HK-2 (cell line): ENCODE results near the gene TEDC2.
"Not testable (repeated sequence)": the region's sequence is repeated elsewhere in the genome, so short reads cannot be mapped to it uniquely, and the experiment has no call there.

Experiments
- DNase-seq: peaks from one replicate; pipeline ENCODE4 v3.0.0-alpha.2; 2018; ENCODE audit not compliant: unreplicated experiment

Gene TEDC2

DNA sequence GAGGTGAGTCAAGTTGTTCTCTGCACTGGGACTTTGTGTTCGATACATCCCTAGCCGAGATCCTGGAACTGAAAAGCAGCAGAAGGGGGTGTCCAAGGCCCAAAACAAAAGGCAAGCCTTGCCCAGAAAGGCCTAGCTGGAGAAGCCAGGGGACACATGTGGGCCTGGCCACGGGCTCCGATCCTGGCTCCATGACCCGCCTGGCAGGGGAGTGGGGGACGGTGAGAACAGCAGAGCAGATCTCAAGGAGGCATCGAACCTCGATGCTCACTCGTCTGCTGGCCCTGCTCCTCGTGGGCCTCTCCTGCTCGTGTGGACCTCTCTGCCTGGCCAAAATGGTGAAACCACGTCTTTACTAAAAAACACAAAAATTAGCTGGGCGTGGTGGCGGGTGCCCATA lies 21.8 kb upstream of the TEDC2 start:
- no peak for DNase-seq

DNA sequence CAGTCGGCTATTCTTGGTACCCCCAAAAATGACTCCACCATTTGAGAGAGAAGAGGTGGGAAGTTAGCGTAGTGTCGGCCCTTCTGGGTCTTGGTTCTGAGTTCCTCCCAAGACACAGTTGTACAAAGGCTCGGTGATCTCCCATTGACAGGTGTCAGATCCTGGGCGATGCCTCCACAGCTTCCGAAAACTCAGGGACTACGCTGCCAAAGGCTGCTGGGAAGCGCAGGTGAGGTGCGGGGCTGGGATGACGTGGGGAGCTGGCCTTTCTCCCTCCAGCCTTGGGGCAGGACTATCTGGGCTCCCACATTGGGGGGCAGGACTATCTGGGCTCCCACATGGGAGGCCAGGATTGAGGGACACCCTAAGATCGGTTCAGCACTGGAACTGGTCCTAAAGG lies 20.3 kb upstream of the TEDC2 start:
- no peak for DNase-seq

DNA sequence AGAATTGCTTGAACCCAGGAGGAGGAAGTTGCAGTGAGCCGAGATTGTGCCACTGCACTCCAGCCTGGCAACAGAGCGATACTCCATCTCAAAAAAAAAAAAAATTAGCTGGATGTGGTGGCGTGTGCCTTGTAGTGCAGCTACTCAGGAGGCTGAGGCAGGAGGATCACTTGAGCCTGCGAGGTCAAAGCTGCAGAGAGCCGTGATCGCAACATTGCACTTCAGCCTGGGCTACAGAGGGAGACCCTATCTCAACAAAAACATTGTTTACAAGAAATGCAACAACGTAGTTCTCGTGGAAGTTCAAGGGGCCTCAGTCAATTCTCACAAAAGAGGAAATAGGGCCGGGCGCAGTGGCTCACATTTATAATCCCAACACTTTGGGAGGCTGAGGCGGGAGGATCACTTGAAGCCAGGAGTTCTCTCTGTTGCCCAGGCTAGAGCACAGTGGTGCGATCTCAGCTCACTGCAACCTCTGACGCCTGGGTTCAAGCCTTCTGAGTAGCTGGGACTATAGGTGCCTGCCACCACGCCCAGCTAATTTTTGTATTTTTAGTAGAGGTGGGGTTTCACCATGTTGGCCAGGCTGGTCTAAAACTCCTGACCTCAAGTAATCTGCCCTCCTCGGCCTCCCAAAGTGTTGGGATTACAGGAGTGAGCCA lies 18.6 kb upstream of the TEDC2 start:
- DNase-seq, result not testable (repeated sequence)

- no peak for DNase-seq
Measured at GRCh38 chr16:2443555-2443954, 16.4 kb upstream of the TEDC2 start.

DNA sequence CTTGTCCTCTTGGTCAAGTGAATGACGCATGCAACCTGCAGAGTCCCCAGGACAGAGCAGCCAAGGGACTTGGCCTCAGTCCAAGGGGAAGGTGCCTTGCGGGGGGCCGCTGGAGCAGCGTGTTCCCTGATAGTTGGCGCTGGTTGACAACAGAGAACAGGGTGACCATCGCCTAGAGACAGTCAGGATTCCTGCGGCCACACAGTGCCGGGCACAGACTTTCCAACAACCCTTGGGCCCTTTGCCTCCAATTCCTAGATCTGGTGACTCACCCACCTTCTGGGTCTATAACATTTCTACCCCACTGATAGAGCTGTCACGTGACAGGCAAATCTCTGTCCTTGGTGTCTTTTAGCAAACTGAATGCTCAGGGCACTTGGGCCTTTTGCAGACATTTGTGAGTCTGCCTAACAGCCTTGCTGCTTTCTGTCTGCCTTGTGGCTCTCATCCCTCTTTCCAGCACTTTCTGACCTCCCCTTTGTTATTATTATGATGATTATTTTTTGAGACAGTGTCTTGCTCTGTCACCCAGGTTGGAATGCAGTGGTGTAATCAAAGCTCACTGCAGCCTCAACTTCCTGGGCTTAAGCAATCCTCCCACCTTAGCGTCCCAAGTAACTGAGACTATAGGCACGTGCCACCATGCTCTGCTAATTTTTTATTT lies 11.9 kb upstream of the TEDC2 start:
- no peak for DNase-seq

DNA sequence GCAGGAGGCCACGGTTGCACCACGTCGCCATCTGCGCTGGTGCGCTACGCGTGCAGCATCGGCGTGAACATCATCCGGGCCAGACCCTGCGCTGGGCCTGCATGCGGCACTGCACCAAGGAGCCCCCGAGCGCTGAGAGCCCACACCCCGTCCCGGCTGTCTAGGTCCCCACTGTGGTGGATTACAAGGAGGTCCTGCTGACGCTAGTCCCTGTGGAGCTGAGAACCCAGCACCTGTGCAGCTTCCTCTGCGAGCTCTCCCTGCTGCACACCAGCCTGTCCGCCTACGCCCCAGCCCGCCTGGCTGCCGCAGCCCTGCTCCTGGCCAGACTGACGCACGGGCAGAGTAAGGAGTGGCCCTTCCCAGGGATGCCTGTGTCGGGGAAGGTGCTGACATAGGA lies 10.8 kb upstream of the TEDC2 start:
- DNase-seq, result no peak

DNA sequence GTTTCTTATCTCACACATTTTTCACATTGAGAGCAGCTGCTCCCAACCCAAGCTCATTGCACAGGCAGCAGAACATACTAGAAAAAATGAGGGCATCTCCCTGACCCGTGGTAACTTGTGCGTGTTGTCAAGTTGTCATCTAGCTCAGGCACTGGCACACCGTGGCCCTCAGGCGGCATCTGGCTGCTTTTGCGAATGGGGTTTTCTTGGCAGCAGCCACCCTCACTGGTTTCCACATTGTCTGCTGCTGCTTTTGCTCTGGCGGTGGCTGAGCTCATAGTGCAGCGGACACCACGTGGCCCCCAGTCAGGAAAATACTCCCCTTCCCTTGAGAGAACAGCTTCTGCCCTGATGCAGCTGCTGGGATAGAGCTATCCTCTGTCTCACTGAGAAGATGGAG lies 9.4 kb upstream of the TEDC2 start:
- DNase-seq, result no peak

DNA sequence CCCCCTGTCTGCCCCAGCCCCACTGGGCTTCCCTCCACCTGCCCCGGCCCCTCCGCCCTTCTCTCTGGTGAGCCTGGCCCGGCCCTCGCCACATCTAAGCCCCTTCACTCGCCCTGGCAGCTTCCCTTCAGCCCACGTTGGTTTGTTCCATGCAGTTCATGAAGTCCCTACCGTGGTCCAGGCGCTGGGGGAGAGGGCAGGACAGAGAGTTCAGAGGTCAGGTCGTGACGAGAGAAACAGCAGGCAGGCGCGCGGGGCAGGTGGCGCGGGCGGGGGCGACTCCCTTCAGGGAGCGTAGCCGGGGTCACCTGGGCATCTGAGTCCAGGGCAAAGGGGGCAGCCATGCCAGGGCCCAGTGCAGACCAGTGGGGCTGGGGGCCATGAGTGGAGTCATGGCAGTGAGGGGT lies 8.9 kb upstream of the TEDC2 start:
- no peak for DNase-seq

GRCh38 chr16:2451851-2452320 lies 8.0 kb upstream of the TEDC2 start:
- no peak for DNase-seq

- DNase-seq, result no peak
Measured at GRCh38 chr16:2452650-2453049, 7.3 kb upstream of the TEDC2 start.

DNA sequence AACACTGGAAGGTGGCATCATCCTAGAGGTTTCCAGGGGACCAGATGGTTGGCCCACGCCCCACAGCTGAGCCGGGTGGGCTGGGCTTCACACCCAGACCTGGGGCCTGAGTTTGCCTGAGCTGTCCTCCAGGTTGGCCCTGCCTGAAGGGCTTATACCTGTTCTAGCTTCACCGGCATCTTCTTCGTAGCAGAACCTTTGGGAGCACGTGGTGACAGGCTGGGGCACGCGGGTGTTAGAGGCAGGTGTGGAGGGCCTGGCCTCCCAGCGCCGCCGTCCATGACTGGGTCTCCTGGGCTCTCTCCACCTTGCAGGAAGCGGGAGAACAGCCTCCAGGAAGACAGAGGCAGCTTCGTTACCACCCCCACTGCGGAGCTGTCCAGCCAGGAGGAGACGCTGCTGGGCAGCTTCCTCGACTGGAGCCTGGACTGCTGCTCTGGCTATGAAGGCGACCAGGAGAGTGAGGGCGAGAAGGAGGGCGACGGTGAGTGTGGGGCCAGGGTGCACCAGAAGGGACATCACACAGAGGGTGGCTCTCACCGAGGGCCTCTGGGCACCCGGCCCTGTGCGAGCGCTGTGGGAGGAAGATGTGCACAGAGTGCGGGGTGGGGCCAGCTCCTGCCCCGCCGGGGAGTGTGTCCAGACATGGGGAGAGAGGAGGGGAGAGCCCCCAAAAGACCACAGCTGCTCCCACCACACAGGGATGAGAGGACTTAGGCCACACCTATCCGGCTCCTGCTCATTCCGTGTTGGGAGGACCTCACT lies 4.6 kb upstream of the TEDC2 start:
- no peak for DNase-seq

GRCh38 chr16:2456551-2457153 lies 3.3 kb upstream of the TEDC2 start:
- DNase-seq, result no peak

DNA sequence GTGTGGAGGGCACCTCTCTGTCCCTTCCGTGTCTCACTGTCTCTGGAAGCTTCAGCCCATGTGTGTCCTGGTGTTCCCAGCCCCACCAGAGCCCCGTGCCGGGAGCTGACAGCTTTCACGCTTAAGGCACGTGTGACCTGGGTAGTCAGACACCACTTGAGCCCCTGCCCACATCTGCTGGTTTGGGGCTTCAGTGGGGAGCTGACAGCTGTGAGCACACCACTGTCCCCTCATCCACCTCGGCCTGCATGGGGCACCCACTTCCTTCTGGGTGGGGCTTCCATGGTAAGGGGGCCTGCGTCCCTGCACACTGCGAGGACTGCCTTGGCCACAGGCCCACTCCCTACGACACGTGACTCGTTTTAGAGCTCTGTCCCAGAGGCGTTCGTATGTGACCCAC lies 2.6 kb upstream of the TEDC2 start:
- DNase-seq, result no peak

DNA sequence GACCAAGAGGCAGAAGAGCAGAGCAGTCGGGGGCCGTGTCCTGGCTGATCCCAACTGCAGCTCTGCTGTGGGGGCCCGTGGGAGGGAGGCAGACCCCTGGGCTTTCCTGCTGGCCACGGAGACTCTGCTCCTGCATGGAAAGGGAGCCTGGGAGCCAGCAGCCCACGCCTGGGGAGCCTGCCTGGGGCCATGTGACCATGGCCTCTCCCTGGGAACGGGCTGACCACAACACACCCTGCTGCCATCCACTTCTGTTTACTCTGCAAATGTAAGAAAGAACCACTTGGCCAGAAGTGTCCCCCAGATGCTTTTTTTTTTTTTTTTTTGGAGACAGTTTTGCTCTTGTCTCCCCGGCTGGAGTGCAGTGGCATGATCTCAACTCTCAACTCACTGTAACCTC lies 2.0 kb upstream of the TEDC2 start:
- DNase-seq, result no peak

- no peak for DNase-seq
Measured at GRCh38 chr16:2458887-2459646, 842 bp upstream of the TEDC2 start.

GRCh38 chr16:2460391-2460713 lies 443 bp downstream of the TEDC2 start:
- no peak for DNase-seq

DNA sequence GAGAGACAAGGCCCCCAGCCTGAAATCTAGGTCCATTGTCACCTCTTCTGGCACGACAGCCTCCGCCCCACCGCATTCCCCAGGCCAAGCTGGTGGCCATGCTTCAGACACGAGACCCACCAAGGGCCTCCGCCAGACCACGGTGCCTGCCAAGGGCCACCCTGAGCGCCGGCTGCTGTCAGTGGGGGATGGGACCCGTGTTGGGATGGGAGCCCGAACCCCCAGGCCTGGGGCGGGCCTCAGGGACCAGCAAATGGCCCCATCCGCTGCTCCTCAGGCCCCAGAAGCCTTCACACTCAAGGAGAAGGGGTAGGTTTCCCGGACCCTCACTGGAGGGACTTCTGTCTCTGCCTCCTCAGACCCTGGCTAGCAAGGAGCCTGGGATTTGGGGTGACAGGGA lies 1.0 kb downstream of the TEDC2 start:
- no peak for DNase-seq

- DNase-seq, result no peak
Measured at GRCh38 chr16:2462031-2462866, 2.3 kb downstream of the TEDC2 start.

- DNase-seq, result no peak
Measured at GRCh38 chr16:2464333-2464732, 4.4 kb downstream of the TEDC2 start.

- no peak for DNase-seq
Measured at GRCh38 chr16:2465653-2466415, 5.9 kb downstream of the TEDC2 start.
